Measurements from ENCODE around the gene WNT3. TPM values are rescaled to one million over a fixed set of nuclear protein-coding genes. Genes with fewer than 3 reads are reported as not detected.

The WNT3 gene
- total and polyA plus RNA-seq, 10 of the 15 experiments (the other 5 are each of a cell fraction or from before 2014, with no cell fraction given), result 0.01 to 0.03 TPM; not detected in 8

DNA sequence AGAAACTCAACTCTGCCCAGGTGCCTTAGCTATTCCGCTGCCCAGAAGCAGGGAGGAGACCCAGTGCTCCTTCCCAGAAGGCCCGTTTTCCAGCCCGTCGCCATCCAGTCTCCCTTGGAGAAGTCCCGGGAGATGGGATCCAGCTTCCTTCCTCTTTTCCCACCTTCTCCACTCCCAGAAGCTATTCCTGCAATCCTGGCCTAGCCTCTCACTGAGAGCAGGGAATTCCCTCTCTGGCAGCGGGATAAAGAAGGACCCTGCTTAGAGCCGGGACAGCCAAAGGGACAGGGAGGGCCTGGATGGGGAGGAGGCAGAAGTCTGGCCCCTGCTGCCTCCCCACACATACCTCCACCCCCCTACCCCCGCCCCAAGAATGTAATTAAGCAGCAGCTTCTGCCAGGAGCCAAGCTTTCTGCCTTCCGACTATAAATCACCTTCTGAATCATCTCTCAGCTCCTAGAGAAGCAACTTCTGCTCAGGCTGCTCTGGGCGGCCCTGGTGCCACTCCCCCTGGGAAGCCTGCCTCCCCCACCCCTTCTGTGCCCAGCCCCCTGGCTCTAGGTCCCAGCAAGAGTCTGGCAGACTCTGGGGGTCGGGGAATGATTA lies 6.4 kb downstream of the WNT3 start:
- CTCF ChIA-PET, result interaction anchor here (0.5 to 1.1 kb wide), 2 partner anchors 23 to 162 kb away, joined by 3 read pairs; no protein-coding TSS in a partner anchor

More for the DNA sequence above, 6.4 kb downstream of the WNT3 start:
- in situ Hi-C loops (cut with MboI), result no loop called here
- ChIA-PET RAD21 (ENCODE audit: unreplicated experiment) (no interaction called here), SMC1A (ENCODE audit: uncharacterized antibody, unreplicated experiment) (no interaction called here), POLR2A (no interaction called here)
- H3K36me3 ChIP-seq (ENCODE audit: control insufficient read depth in 2 of 2, insufficient read depth in 2 of 2, low read length in 1 of 2), result no peaks in the 10 kb centered on the region
- WGBS (ENCODE audit: insufficient coverage, insufficient replicate concordance, low lambda C conversion rate, missing lambda C conversion rate), result 28% methylated on average over 10 of the region's 11 CpGs
- H3K4me2 ChIP-seq (ENCODE audit: control insufficient read depth, insufficient read depth), result no peak overlapping the region
- no peaks in the 10 kb centered on the region for H4K20me1 ChIP-seq (ENCODE audit: control insufficient read depth, insufficient read depth)
- no peaks in the 10 kb centered on the region for H3K4me1 ChIP-seq (ENCODE audit: control insufficient read depth, insufficient read depth, low read length)
- H3K9ac ChIP-seq (ENCODE audit: control insufficient read depth, insufficient read depth, low read length), result no peak overlapping the region
- no peak overlapping the region for H2AFZ ChIP-seq (ENCODE audit: control insufficient read depth, low read depth, low read length)
- intact Hi-C loops (cut with micrococcal nuclease; ENCODE audit: unreplicated experiment), result no loop called here
- no peak for DNase-seq (ENCODE audit: low read depth, low spot score)
- no peak for FAIRE-seq
- ATAC-seq, result no peak
- no peaks in the 10 kb centered on the region; a peak in 2 of 4 replicates for H3K27me3 ChIP-seq (replicated peaks in 1 of 2; ENCODE audit: control insufficient read depth in 2 of 2, insufficient read depth in 2 of 2, low read length in 1 of 2)
- H3K79me2 ChIP-seq (ENCODE audit: control insufficient read depth, insufficient read depth, low read length), result no peaks in the 10 kb centered on the region
- BruUV-seq (replicated peaks), result no TSS peak
- H3K27ac ChIP-seq (ENCODE audit: control insufficient read depth, insufficient read depth), result no peak overlapping the region
- H3K9me3 ChIP-seq (replicated peaks; ENCODE audit: control insufficient read depth, insufficient read depth, low read length), result no peaks in the 10 kb centered on the region
- TF ChIP-seq CHD2 (IDR thresholded peaks at IDR 0.05; ENCODE audit: borderline replicate concordance, low read depth, low read length) (no peak), SMAD5 (IDR thresholded peaks at IDR 0.05; ENCODE audit: low read depth) (no peak), RCOR1 (conservative IDR thresholded peaks at IDR 0.05; ENCODE audit: low read depth, low read length) (no peak), MTA3 (IDR thresholded peaks at IDR 0.05; ENCODE audit: borderline replicate concordance, low read length) (no peak), SIX5 (IDR thresholded peaks at IDR 0.05; ENCODE audit: low read depth, low read length, severe bottlenecking) (no peak), NFYB (IDR thresholded peaks at IDR 0.05; ENCODE audit: insufficient read depth, low read depth, low read length) (no peak), GATAD2B (conservative IDR thresholded peaks at IDR 0.05; ENCODE audit: low read depth) (no peak), ZNF274 (IDR thresholded peaks at IDR 0.05; ENCODE audit: insufficient read depth, insufficient read length) (no peak), MYB (IDR thresholded peaks at IDR 0.05; ENCODE audit: borderline replicate concordance, low read depth, low read length) (no peak), SP1 (IDR thresholded peaks at IDR 0.05; ENCODE audit: low read depth, low read length) (no peak), CREM (IDR thresholded peaks at IDR 0.05; ENCODE audit: low read depth) (no peak), ZNF24 (IDR thresholded peaks at IDR 0.05) (no peak), KDM1A (IDR thresholded peaks at IDR 0.05; ENCODE audit: borderline replicate concordance) (no peak), NFXL1 (IDR thresholded peaks at IDR 0.05; ENCODE audit: borderline replicate concordance) (no peak), ESRRA (IDR thresholded peaks at IDR 0.05; ENCODE audit: low read length) (no peak)
- TF ChIP-seq, protein P1, sequence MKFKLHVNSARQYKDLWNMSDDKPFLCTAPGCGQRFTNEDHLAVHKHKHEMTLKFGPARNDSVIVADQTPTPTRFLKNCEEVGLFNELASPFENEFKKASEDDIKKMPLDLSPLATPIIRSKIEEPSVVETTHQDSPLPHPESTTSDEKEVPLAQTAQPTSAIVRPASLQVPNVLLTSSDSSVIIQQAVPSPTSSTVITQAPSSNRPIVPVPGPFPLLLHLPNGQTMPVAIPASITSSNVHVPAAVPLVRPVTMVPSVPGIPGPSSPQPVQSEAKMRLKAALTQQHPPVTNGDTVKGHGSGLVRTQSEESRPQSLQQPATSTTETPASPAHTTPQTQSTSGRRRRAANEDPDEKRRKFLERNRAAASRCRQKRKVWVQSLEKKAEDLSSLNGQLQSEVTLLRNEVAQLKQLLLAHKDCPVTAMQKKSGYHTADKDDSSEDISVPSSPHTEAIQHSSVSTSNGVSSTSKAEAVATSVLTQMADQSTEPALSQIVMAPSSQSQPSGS (IDR thresholded peaks at IDR 0.05; ENCODE audit: low read length), result no peak
- TF ChIP-seq, protein P2, sequence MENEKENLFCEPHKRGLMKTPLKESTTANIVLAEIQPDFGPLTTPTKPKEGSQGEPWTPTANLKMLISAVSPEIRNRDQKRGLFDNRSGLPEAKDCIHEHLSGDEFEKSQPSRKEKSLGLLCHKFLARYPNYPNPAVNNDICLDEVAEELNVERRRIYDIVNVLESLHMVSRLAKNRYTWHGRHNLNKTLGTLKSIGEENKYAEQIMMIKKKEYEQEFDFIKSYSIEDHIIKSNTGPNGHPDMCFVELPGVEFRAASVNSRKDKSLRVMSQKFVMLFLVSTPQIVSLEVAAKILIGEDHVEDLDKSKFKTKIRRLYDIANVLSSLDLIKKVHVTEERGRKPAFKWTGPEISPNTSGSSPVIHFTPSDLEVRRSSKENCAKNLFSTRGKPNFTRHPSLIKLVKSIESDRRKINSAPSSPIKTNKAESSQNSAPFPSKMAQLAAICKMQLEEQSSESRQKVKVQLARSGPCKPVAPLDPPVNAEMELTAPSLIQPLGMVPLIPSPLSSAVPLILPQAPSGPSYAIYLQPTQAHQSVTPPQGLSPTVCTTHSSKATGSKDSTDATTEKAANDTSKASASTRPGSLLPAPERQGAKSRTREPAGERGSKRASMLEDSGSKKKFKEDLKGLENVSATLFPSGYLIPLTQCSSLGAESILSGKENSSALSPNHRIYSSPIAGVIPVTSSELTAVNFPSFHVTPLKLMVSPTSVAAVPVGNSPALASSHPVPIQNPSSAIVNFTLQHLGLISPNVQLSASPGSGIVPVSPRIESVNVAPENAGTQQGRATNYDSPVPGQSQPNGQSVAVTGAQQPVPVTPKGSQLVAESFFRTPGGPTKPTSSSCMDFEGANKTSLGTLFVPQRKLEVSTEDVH (IDR thresholded peaks at IDR 0.05; ENCODE audit: low read depth, partially characterized antibody), result no peak
- TF ChIP-seq, protein P3, sequence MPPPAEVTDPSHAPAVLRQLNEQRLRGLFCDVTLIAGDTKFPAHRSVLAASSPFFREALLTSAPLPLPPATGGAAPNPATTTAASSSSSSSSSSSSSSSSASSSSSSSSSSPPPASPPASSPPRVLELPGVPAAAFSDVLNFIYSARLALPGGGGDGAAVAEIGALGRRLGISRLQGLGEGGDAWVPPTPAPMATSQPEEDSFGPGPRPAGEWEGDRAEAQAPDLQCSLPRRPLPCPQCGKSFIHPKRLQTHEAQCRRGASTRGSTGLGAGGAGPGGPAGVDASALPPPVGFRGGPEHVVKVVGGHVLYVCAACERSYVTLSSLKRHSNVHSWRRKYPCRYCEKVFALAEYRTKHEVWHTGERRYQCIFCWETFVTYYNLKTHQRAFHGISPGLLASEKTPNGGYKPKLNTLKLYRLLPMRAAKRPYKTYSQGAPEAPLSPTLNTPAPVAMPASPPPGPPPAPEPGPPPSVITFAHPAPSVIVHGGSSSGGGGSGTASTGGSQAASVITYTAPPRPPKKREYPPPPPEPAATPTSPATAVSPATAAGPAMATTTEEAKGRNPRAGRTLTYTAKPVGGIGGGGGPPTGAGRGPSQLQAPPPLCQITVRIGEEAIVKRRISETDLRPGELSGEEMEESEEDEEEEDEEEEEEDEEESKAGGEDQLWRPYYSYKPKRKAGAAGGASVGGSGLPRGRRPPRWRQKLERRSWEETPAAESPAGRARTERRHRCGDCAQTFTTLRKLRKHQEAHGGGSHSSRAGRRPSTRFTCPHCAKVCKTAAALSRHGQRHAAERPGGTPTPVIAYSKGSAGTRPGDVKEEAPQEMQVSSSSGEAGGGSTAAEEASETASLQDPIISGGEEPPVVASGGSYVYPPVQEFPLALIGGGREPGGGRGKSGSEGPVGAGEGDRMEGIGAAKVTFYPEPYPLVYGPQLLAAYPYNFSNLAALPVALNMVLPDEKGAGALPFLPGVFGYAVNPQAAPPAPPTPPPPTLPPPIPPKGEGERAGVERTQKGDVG (CRISPR knock-in tag; IDR thresholded peaks at IDR 0.05), result no peak
- no peak overlapping the region for H3K4me3 ChIP-seq

Measured in GM12878 (cell line).